Measurements from ENCODE around the gene NMT1. TPM values are rescaled to one million over a fixed set of nuclear protein-coding genes. Genes with fewer than 3 reads are reported as not detected.

NMT1 gene
- total and polyA plus RNA-seq, 2 of the 13 experiments (the other 11 are each of a cell fraction or from before 2014, with no cell fraction given): 75.7 to 142 TPM

- TF ChIP-seq REST (IDR thresholded peaks at IDR 0.05; ENCODE audit: borderline replicate concordance in 1 of 2, low read depth in 1 of 2, low read length in 2 of 2) (no peak), ZNF639 (CRISPR knock-in tag; conservative IDR thresholded peaks at IDR 0.05) (no peak), CREB1 (IDR thresholded peaks at IDR 0.05) (no peak), CREB1 (CRISPR knock-in tag; IDR thresholded peaks at IDR 0.05) (no peak), ZNF224 (CRISPR knock-in tag; IDR thresholded peaks at IDR 0.05) (no peak), NRL (CRISPR knock-in tag; IDR thresholded peaks at IDR 0.05; ENCODE audit: borderline replicate concordance) (no peak), HOXA7 (CRISPR knock-in tag; IDR thresholded peaks at IDR 0.05) (no peak), ZNF460 (CRISPR knock-in tag; IDR thresholded peaks at IDR 0.05; ENCODE audit: borderline replicate concordance) (no peak), ZNF468 (CRISPR knock-in tag; IDR thresholded peaks at IDR 0.05) (no peak), ZNF547 (CRISPR knock-in tag; IDR thresholded peaks at IDR 0.05) (no peak), ZBTB20 (CRISPR knock-in tag; IDR thresholded peaks at IDR 0.05; ENCODE audit: borderline replicate concordance, low read depth) (no peak), PHF5A (CRISPR knock-in tag; IDR thresholded peaks at IDR 0.05; ENCODE audit: low read depth, unreplicated experiment) (no peak), IRX3 (CRISPR knock-in tag; IDR thresholded peaks at IDR 0.05; ENCODE audit: borderline replicate concordance, low read depth) (no peak), ATF2 (CRISPR knock-in tag; IDR thresholded peaks at IDR 0.05) (no peak), IRF9 (CRISPR knock-in tag; IDR thresholded peaks at IDR 0.05; ENCODE audit: borderline replicate concordance) (no peak), ZNF343 (CRISPR knock-in tag; IDR thresholded peaks at IDR 0.05) (no peak), NPAS2 (CRISPR knock-in tag; IDR thresholded peaks at IDR 0.05; ENCODE audit: borderline replicate concordance) (no peak), ZNF704 (CRISPR knock-in tag; IDR thresholded peaks at IDR 0.05; ENCODE audit: borderline replicate concordance) (no peak), NFE2 (CRISPR knock-in tag; IDR thresholded peaks at IDR 0.05) (0 out of 2 replicates have a peak, but pooled peaks have one; percentile 13), ZNF839 (CRISPR knock-in tag; IDR thresholded peaks at IDR 0.05; ENCODE audit: borderline replicate concordance) (no peak)
These were observed 37.9 kb downstream of the NMT1 start (continued) for GRCh38 chr17:45098869-45099616.

Measured in HepG2 (cell line).